ENCODE measurements around the gene PRAC1.
A peak's percentile ranks its signal among the peaks of the same experiment; 100 is the strongest.

Gene PRAC1

GRCh38 chr17:48720266-48721008 lies 1.9 kb downstream of the PRAC1 start:
- Histone ChIP-seq H2BK15ac (replicated peaks; ENCODE audit: low read depth) (no peak overlapping the region), H2BK5ac (ENCODE audit: low read length) (no peak overlapping the region), H3K36me3 (ENCODE audit: control insufficient read depth, insufficient read depth, low read length) (no peaks in the 10 kb centered on the region), H3K27ac (ENCODE audit: low read depth, low read length) (peak overlapping the region; percentile 81), H3K9ac (ENCODE audit: low read length) (peak overlapping the region; percentile 83), H3K27me3 (ENCODE audit: insufficient read depth, low read length, poor library complexity) (peaks cover 6% of the 10 kb centered on the region), H3K23ac (ENCODE audit: low read length) (peak overlapping the region; percentile 72), H3K4me2 (ENCODE audit: low read length) (peak overlapping the region; percentile 29), H3K4me3 (ENCODE audit: low read length) (no peak overlapping the region), H3K4ac (ENCODE audit: low read depth, low read length) (peak overlapping the region; percentile 38), H3K79me2 (ENCODE audit: control insufficient read depth, insufficient read depth, low read length) (no peaks in the 10 kb centered on the region), H3K4me1 (ENCODE audit: control insufficient read depth, low read depth, low read length) (peaks cover 2% of the 10 kb centered on the region), H3K56ac (ENCODE audit: low read length) (peak overlapping the region; percentile 89), H3K18ac (ENCODE audit: low read length) (peak overlapping the region; percentile 29), H2AK5ac (ENCODE audit: low read length) (peak overlapping the region; percentile 47), H2BK120ac (ENCODE audit: low read depth, low read length) (no peak overlapping the region), H4K8ac (ENCODE audit: low read depth, low read length) (no peak overlapping the region), H3K79me1 (ENCODE audit: low read length) (no peaks in the 10 kb centered on the region), H4K5ac (ENCODE audit: low read length) (no peak overlapping the region)
- WGBS (ENCODE audit: extremely low coverage, insufficient coverage, low lambda C conversion rate), result no CpG with 5 or more reads among the region's 11 CpGs
- no peak for DNase-seq

- H3K4me3 ChIP-seq (ENCODE audit: low read length), result no peak overlapping the region
- peaks cover 2% of the 10 kb centered on the region for H3K4me1 ChIP-seq (ENCODE audit: control insufficient read depth, low read depth, low read length)
- peak overlapping the region; percentile 38 for H3K4ac ChIP-seq (ENCODE audit: low read depth, low read length)
- H3K9ac ChIP-seq (ENCODE audit: low read length), result peak overlapping the region; percentile 83
- H2BK15ac ChIP-seq (replicated peaks; ENCODE audit: low read depth), result no peak overlapping the region
- DNase-seq, result peak; percentile 96
- H3K23ac ChIP-seq (ENCODE audit: low read length), result peak overlapping the region; percentile 72
- peak overlapping the region; percentile 29 for H3K18ac ChIP-seq (ENCODE audit: low read length)
- H2BK120ac ChIP-seq (ENCODE audit: low read depth, low read length), result no peak overlapping the region
- H3K27ac ChIP-seq (ENCODE audit: low read depth, low read length), result peak overlapping the region; percentile 97
- H3K79me1 ChIP-seq (ENCODE audit: low read length), result no peaks in the 10 kb centered on the region
- no CpG with 5 or more reads among the region's 37 CpGs for WGBS (ENCODE audit: extremely low coverage, insufficient coverage, low lambda C conversion rate)
- peak overlapping the region; percentile 31 for H2BK5ac ChIP-seq (ENCODE audit: low read length)
- no peaks in the 10 kb centered on the region for H3K79me2 ChIP-seq (ENCODE audit: control insufficient read depth, insufficient read depth, low read length)
- H4K8ac ChIP-seq (ENCODE audit: low read depth, low read length), result no peak overlapping the region
- peaks cover under 1% of the 10 kb centered on the region for H3K27me3 ChIP-seq (ENCODE audit: insufficient read depth, low read length, poor library complexity)
- H4K5ac ChIP-seq (ENCODE audit: low read length), result no peak overlapping the region
- no peaks in the 10 kb centered on the region for H3K36me3 ChIP-seq (ENCODE audit: control insufficient read depth, insufficient read depth, low read length)
- peak overlapping the region; percentile 89 for H3K56ac ChIP-seq (ENCODE audit: low read length)
- peak overlapping the region; percentile 47 for H2AK5ac ChIP-seq (ENCODE audit: low read length)
- peak overlapping the region; percentile 29 for H3K4me2 ChIP-seq (ENCODE audit: low read length)
Measured at GRCh38 chr17:48719642-48720265, 2.6 kb downstream of the PRAC1 start.

GRCh38 chr17:48718761-48719641 lies 3.3 kb downstream of the PRAC1 start:
- Histone ChIP-seq H3K4me2 (ENCODE audit: low read length) (peak overlapping the region; percentile 29), H3K27me3 (ENCODE audit: insufficient read depth, low read length, poor library complexity) (no peaks in the 10 kb centered on the region), H2AK5ac (ENCODE audit: low read length) (no peak overlapping the region), H3K56ac (ENCODE audit: low read length) (peak overlapping the region; percentile 89), H3K4me3 (ENCODE audit: low read length) (peak overlapping the region; percentile 15), H3K36me3 (ENCODE audit: control insufficient read depth, insufficient read depth, low read length) (no peaks in the 10 kb centered on the region), H4K5ac (ENCODE audit: low read length) (no peak overlapping the region), H3K27ac (ENCODE audit: low read depth, low read length) (peak overlapping the region; percentile 97), H2BK120ac (ENCODE audit: low read depth, low read length) (no peak overlapping the region), H2BK5ac (ENCODE audit: low read length) (peak overlapping the region; percentile 74), H3K4me1 (ENCODE audit: control insufficient read depth, low read depth, low read length) (peaks cover 2% of the 10 kb centered on the region), H3K18ac (ENCODE audit: low read length) (peak overlapping the region; percentile 19), H3K79me1 (ENCODE audit: low read length) (no peaks in the 10 kb centered on the region), H3K23ac (ENCODE audit: low read length) (no peak overlapping the region), H3K9ac (ENCODE audit: low read length) (peak overlapping the region; percentile 83), H3K4ac (ENCODE audit: low read depth, low read length) (peak overlapping the region; percentile 38), H2BK15ac (replicated peaks; ENCODE audit: low read depth) (no peak overlapping the region), H4K8ac (ENCODE audit: low read depth, low read length) (no peak overlapping the region), H3K79me2 (ENCODE audit: control insufficient read depth, insufficient read depth, low read length) (no peaks in the 10 kb centered on the region)
- peak; percentile 84 for DNase-seq
- no CpG with 5 or more reads among the region's 80 CpGs for WGBS (ENCODE audit: extremely low coverage, insufficient coverage, low lambda C conversion rate)

- H2BK5ac ChIP-seq (ENCODE audit: low read length), result peak overlapping the region; percentile 69
- H2AK5ac ChIP-seq (ENCODE audit: low read length), result no peak overlapping the region
- no peaks in the 10 kb centered on the region for H3K79me1 ChIP-seq (ENCODE audit: low read length)
- WGBS (ENCODE audit: extremely low coverage, insufficient coverage, low lambda C conversion rate), result no CpG with 5 or more reads among the region's 24 CpGs
- H3K4me2 ChIP-seq (ENCODE audit: low read length), result peak overlapping the region; percentile 29
- no peak for DNase-seq
- peak overlapping the region; percentile 97 for H3K27ac ChIP-seq (ENCODE audit: low read depth, low read length)
- H4K5ac ChIP-seq (ENCODE audit: low read length), result no peak overlapping the region
- peak overlapping the region; percentile 83 for H3K9ac ChIP-seq (ENCODE audit: low read length)
- no peak overlapping the region for H2BK120ac ChIP-seq (ENCODE audit: low read depth, low read length)
- no peak overlapping the region for H4K8ac ChIP-seq (ENCODE audit: low read depth, low read length)
- H3K18ac ChIP-seq (ENCODE audit: low read length), result peak overlapping the region; percentile 19
- H3K36me3 ChIP-seq (ENCODE audit: control insufficient read depth, insufficient read depth, low read length), result no peaks in the 10 kb centered on the region
- H3K79me2 ChIP-seq (ENCODE audit: control insufficient read depth, insufficient read depth, low read length), result no peaks in the 10 kb centered on the region
- H3K4me3 ChIP-seq (ENCODE audit: low read length), result peak overlapping the region; percentile 14
- no peaks in the 10 kb centered on the region for H3K27me3 ChIP-seq (ENCODE audit: insufficient read depth, low read length, poor library complexity)
- peaks cover 2% of the 10 kb centered on the region for H3K4me1 ChIP-seq (ENCODE audit: control insufficient read depth, low read depth, low read length)
- peak overlapping the region; percentile 89 for H3K56ac ChIP-seq (ENCODE audit: low read length)
- H2BK15ac ChIP-seq (replicated peaks; ENCODE audit: low read depth), result no peak overlapping the region
- no peak overlapping the region for H3K23ac ChIP-seq (ENCODE audit: low read length)
- peak overlapping the region; percentile 38 for H3K4ac ChIP-seq (ENCODE audit: low read depth, low read length)
Measured at GRCh38 chr17:48718227-48718760, 4.0 kb downstream of the PRAC1 start.

GRCh38 chr17:48717367-48718226 lies 4.7 kb downstream of the PRAC1 start:
- H4K5ac ChIP-seq (ENCODE audit: low read length), result no peak overlapping the region
- H2BK120ac ChIP-seq (ENCODE audit: low read depth, low read length), result no peak overlapping the region
- no CpG with 5 or more reads among the region's 10 CpGs for WGBS (ENCODE audit: extremely low coverage, insufficient coverage, low lambda C conversion rate)
- H2BK15ac ChIP-seq (replicated peaks; ENCODE audit: low read depth), result no peak overlapping the region
- H3K4me2 ChIP-seq (ENCODE audit: low read length), result no peak overlapping the region
- no peak overlapping the region for H3K4ac ChIP-seq (ENCODE audit: low read depth, low read length)
- H3K4me1 ChIP-seq (ENCODE audit: control insufficient read depth, low read depth, low read length), result peaks cover 2% of the 10 kb centered on the region
- no peaks in the 10 kb centered on the region for H3K36me3 ChIP-seq (ENCODE audit: control insufficient read depth, insufficient read depth, low read length)
- no peaks in the 10 kb centered on the region for H3K79me1 ChIP-seq (ENCODE audit: low read length)
- H2AK5ac ChIP-seq (ENCODE audit: low read length), result no peak overlapping the region
- no peak overlapping the region for H4K8ac ChIP-seq (ENCODE audit: low read depth, low read length)
- H3K79me2 ChIP-seq (ENCODE audit: control insufficient read depth, insufficient read depth, low read length), result no peaks in the 10 kb centered on the region
- H3K27me3 ChIP-seq (ENCODE audit: insufficient read depth, low read length, poor library complexity), result no peaks in the 10 kb centered on the region
- H3K4me3 ChIP-seq (ENCODE audit: low read length), result no peak overlapping the region
- H2BK5ac ChIP-seq (ENCODE audit: low read length), result no peak overlapping the region
- no peak overlapping the region for H3K9ac ChIP-seq (ENCODE audit: low read length)
- DNase-seq, result no peak
- no peak overlapping the region for H3K23ac ChIP-seq (ENCODE audit: low read length)
- H3K56ac ChIP-seq (ENCODE audit: low read length), result peak overlapping the region; percentile 10
- no peak overlapping the region for H3K27ac ChIP-seq (ENCODE audit: low read depth, low read length)
- peak overlapping the region; percentile 19 for H3K18ac ChIP-seq (ENCODE audit: low read length)

Measured in mesendoderm (in vitro differentiated cells).